Measurements from ENCODE around the gene SMYD3. TPM values are rescaled to one million over a fixed set of nuclear protein-coding genes. Genes with fewer than 3 reads are reported as not detected.

SMYD3 gene
- polyA plus RNA-seq, 2 of the 4 experiments (the other 2 are of a cell fraction): 18.2 to 35.2 TPM

GRCh38 chr1:246078126-246078887 lies 428.8 kb downstream of the SMYD3 start:
- WGBS (ENCODE audit: missing lambda C conversion rate): 81% methylated on average over 9 of the region's 9 CpGs

GRCh38 chr1:246077476-246077875 lies 429.6 kb downstream of the SMYD3 start:
- TF ChIP-seq MYC (IDR thresholded peaks at IDR 0.05; ENCODE audit: borderline replicate concordance, low read length) (no peak), EHF (CRISPR knock-in tag; IDR thresholded peaks at IDR 0.05) (no peak), NFE2L2 (conservative IDR thresholded peaks at IDR 0.05; ENCODE audit: low read length) (no peak), ELK1 (IDR thresholded peaks at IDR 0.05; ENCODE audit: low read depth, low read length) (no peak), ZFP36 (IDR thresholded peaks at IDR 0.05; ENCODE audit: borderline replicate concordance, partially characterized antibody) (no peak)
- WGBS (ENCODE audit: missing lambda C conversion rate): 76% methylated on average over 1 of the region's 1 CpG
- H3K27ac ChIP-seq: no peak overlapping the region
- ChIA-PET CTCF (no interaction called here), POLR2A (no interaction called here)
- no peak for ATAC-seq
- no peak for DNase-seq (ENCODE audit: low read depth in 1 of 2, low spot score in 1 of 2)
- no peak for FAIRE-seq
- no peaks in the 10 kb centered on the region for H3K4me1 ChIP-seq
- peaks cover 6% of the 10 kb centered on the region; the same call in 2 of the 3 replicates for H3K9me3 ChIP-seq
- no peak overlapping the region for H3K4me2 ChIP-seq
- H3K4me3 ChIP-seq: no peak overlapping the region

More at GRCh38 chr1:246078126-246078887, 428.8 kb downstream of the SMYD3 start:
- no peak for DNase-seq (ENCODE audit: low read depth in 1 of 2, low spot score in 1 of 2)
- ChIA-PET CTCF (no interaction called here), POLR2A (no interaction called here)
- Histone ChIP-seq H3K27ac (no peak overlapping the region), H3K4me2 (no peak overlapping the region), H3K4me3 (no peak overlapping the region), H3K9me3 (peaks cover 7% of the 10 kb centered on the region; the same call in 2 of the 3 replicates), H3K4me1 (no peaks in the 10 kb centered on the region)
- TF ChIP-seq HEYL (CRISPR knock-in tag; IDR thresholded peaks at IDR 0.05) (no peak), JUN (IDR thresholded peaks at IDR 0.05) (no peak), EHMT2 (IDR thresholded peaks at IDR 0.05; ENCODE audit: low read depth) (no peak), TFCP2L1 (CRISPR knock-in tag; IDR thresholded peaks at IDR 0.05) (no peak), CBX8 (IDR thresholded peaks at IDR 0.05) (no peak), CHD4 (IDR thresholded peaks at IDR 0.05; ENCODE audit: borderline replicate concordance) (no peak), USF2 (IDR thresholded peaks at IDR 0.05) (no peak), ELK1 (IDR thresholded peaks at IDR 0.05; ENCODE audit: low read depth, low read length) (no peak), ATOH8 (CRISPR knock-in tag; IDR thresholded peaks at IDR 0.05; ENCODE audit: low read depth) (no peak), FOSL2 (IDR thresholded peaks at IDR 0.05) (no peak), FOSL2 (CRISPR knock-in tag; IDR thresholded peaks at IDR 0.05) (no peak), NFE2L2 (conservative IDR thresholded peaks at IDR 0.05; ENCODE audit: low read length) (no peak)
- no peak for FAIRE-seq
- no peak for ATAC-seq

- POLR2A ChIA-PET: no interaction called here
- H3K4me3 ChIP-seq: no peak overlapping the region
- no peaks in the 10 kb centered on the region for H3K4me1 ChIP-seq
- CTCF ChIA-PET: interaction anchor here (0.6 kb wide), 1 partner anchor 342 kb away, joined by 3 read pairs; no protein-coding TSS in a partner anchor
- no peak for TF ChIP-seq HOXB13 (CRISPR knock-in tag; IDR thresholded peaks at IDR 0.05; ENCODE audit: low read depth)
- no peak for TF ChIP-seq RAD21 (conservative IDR thresholded peaks at IDR 0.05 in 1 of 2, IDR thresholded peaks at IDR 0.05 in 1 of 2)
- TF ChIP-seq CBX8 (IDR thresholded peaks at IDR 0.05): no peak
- TF ChIP-seq ZNF302 (CRISPR knock-in tag; IDR thresholded peaks at IDR 0.05): no peak
- TF ChIP-seq RCOR1 (IDR thresholded peaks at IDR 0.05; ENCODE audit: low read depth, low read length): no peak
- TF ChIP-seq HOXB5 (CRISPR knock-in tag; IDR thresholded peaks at IDR 0.05): no peak
- no peak for TF ChIP-seq CEBPB (IDR thresholded peaks at IDR 0.05)
- TF ChIP-seq MAZ (IDR thresholded peaks at IDR 0.05; ENCODE audit: borderline replicate concordance, low read depth, low read length): no peak
- TF ChIP-seq NR3C1 (IDR thresholded peaks at IDR 0.05): no peak
- TF ChIP-seq RARB (CRISPR knock-in tag; IDR thresholded peaks at IDR 0.05): no peak
- no peak for TF ChIP-seq BHLHE40 (IDR thresholded peaks at IDR 0.05; ENCODE audit: low read depth, low read length)
- no peak for TF ChIP-seq KDM1A (IDR thresholded peaks at IDR 0.05; ENCODE audit: low read depth)
- no peak for TF ChIP-seq HDAC2 (IDR thresholded peaks at IDR 0.05)
- FAIRE-seq (no peak), ATAC-seq (no peak), DNase-seq (ENCODE audit: low read depth in 1 of 2, low spot score in 1 of 2) (no peak)
- no peak overlapping the region for H3K27ac ChIP-seq
- H3K9me3 ChIP-seq: no peaks in the 10 kb centered on the region
- H3K4me2 ChIP-seq: no peak overlapping the region
- WGBS (ENCODE audit: missing lambda C conversion rate): 83% methylated on average over 2 of the region's 2 CpGs
Observed at GRCh38 chr1:246074421-246074820, 432.7 kb downstream of the SMYD3 start.
